CD14-positive monocyte (primary cell): Measurements from ENCODE around the gene SIGLEC7. TPM values are rescaled to one million over a fixed set of nuclear protein-coding genes. Genes with fewer than 3 reads are reported as not detected.
A peak's percentile ranks its signal among the peaks of the same experiment; 100 is the strongest.

Experiments
- DNase-seq, 3 donors: peaks; one replicate each; pipeline ENCODE4 v3.0.0-alpha.2; 2011 to 2022
- H2AFZ ChIP-seq: 2 replicates; pipeline ENCODE4 v1.6.0; 2012; ENCODE audit warnings: mild to moderate bottlenecking, low read depth, low read length, inconsistent platforms; ENCODE audit not compliant: insufficient read depth, poor library complexity, severe bottlenecking
- H3K27ac ChIP-seq, 2 donors: 1 replicate in 1 of 2; 2 replicates in 1 of 2; pipeline ENCODE4 v1.5.1; 2012 to 2013; ENCODE audit warnings: low read length in 2 of 2, control low read depth in 1 of 2, inconsistent platforms in 1 of 2, low read depth in 1 of 2, mild to moderate bottlenecking in 1 of 2
- H3K27me3 ChIP-seq, 2 donors: one replicate each; pipeline versions ENCODE4 v1.6.0 to v1.6.1; 2011 to 2013; ENCODE audit warnings: low read length in 2 of 2; ENCODE audit not compliant: control insufficient read depth in 2 of 2, insufficient read depth in 2 of 2
- H3K36me3 ChIP-seq, 2 donors: replicated peaks in 1 of 2; 1 replicate in 1 of 2; 2 replicates in 1 of 2; pipeline versions ENCODE4 v1.5.1 to v1.6.1; 2012 to 2013; ENCODE audit warnings: low read length in 2 of 2, control low read depth in 1 of 2, inconsistent platforms in 1 of 2, mild to moderate bottlenecking in 1 of 2; ENCODE audit not compliant: insufficient read depth in 2 of 2, control insufficient read depth in 1 of 2
- H3K4me1 ChIP-seq, 2 donors: 1 replicate in 1 of 2; 2 replicates in 1 of 2; pipeline versions ENCODE4 v1.5.1 to v1.6.1; 2012 to 2013; ENCODE audit warnings: low read length in 2 of 2, control low read depth in 1 of 2, inconsistent platforms in 1 of 2, mild to moderate bottlenecking in 1 of 2, moderate library complexity in 1 of 2; ENCODE audit not compliant: insufficient read depth in 2 of 2, control insufficient read depth in 1 of 2
- H3K4me2 ChIP-seq: replicated peaks from 2 replicates; pipeline ENCODE3; 2012; ENCODE audit warnings: low read length, moderate library complexity, mild to moderate bottlenecking; ENCODE audit not compliant: poor library complexity, severe bottlenecking; ENCODE audit errors: extremely low read depth
- H3K4me3 ChIP-seq, 3 experiments: fragments of 200-600 bp in 1 of 3; sonication (generic) in 1 of 3; replicated peaks in 1 of 3; 1 replicate in 2 of 3; 2 replicates in 1 of 3; pipeline ENCODE4 v1.5.1; 2011 to 2013; ENCODE audit warnings: low read length in 3 of 3, mild to moderate bottlenecking in 3 of 3, control low read depth in 2 of 3, low read depth in 2 of 3, inconsistent platforms in 1 of 3, moderate library complexity in 1 of 3
- H3K79me2 ChIP-seq: 2 replicates; pipeline ENCODE4 v1.6.0; 2012; ENCODE audit warnings: mild to moderate bottlenecking, control low read depth, inconsistent platforms, low read length, moderate library complexity; ENCODE audit not compliant: insufficient read depth
- H3K9ac ChIP-seq: 2 replicates; pipeline ENCODE4 v1.6.0; 2017; ENCODE audit warnings: low read length, mild to moderate bottlenecking; ENCODE audit not compliant: insufficient read depth, poor library complexity, severe bottlenecking
- H3K9me3 ChIP-seq, 2 donors: replicated peaks in 1 of 2; 1 replicate in 1 of 2; 2 replicates in 1 of 2; pipeline versions ENCODE4 v1.5.1 to v1.6.1; 2012 to 2013; ENCODE audit warnings: low read length in 2 of 2, control low read depth in 1 of 2; ENCODE audit not compliant: control insufficient read depth in 1 of 2, insufficient read depth in 1 of 2
- H4K20me1 ChIP-seq: 2 replicates; pipeline ENCODE4 v1.6.0; 2012; ENCODE audit warnings: mild to moderate bottlenecking, low read length, control low read depth, moderate library complexity; ENCODE audit not compliant: insufficient read depth
- H3K27ac Mint-ChIP-seq, 7 donors: one replicate each; pipeline ENCODE4 v1.8.0; 2020; ENCODE audit warnings: mild to moderate bottlenecking in 7 of 7, mixed read lengths in 7 of 7, moderate library complexity in 6 of 7, inconsistent platforms in 2 of 7
- H3K27me3 Mint-ChIP-seq, 3 donors: one replicate each; pipeline ENCODE4 v1.8.0; 2021 to 2022; ENCODE audit warnings: low read depth in 3 of 3, mild to moderate bottlenecking in 3 of 3, mixed read lengths in 3 of 3, moderate library complexity in 3 of 3, inconsistent platforms in 1 of 3
- H3K36me3 Mint-ChIP-seq, 2 donors: one replicate each; pipeline ENCODE4 v1.8.0; 2020; ENCODE audit warnings: mixed read lengths in 2 of 2, inconsistent platforms in 1 of 2, mild to moderate bottlenecking in 1 of 2
- H3K4me1 Mint-ChIP-seq: one replicate; pipeline ENCODE4 v1.8.0; 2020; ENCODE audit warnings: mild to moderate bottlenecking, mixed read lengths
- H3K4me3 Mint-ChIP-seq, 2 donors: one replicate each; pipeline ENCODE4 v1.8.0; 2020; ENCODE audit warnings: mild to moderate bottlenecking in 2 of 2, mixed read lengths in 2 of 2, moderate library complexity in 1 of 2
- H3K9me3 Mint-ChIP-seq, 7 donors: one replicate each; pipeline ENCODE4 v1.8.0; 2020 to 2022; ENCODE audit warnings: mixed read lengths in 7 of 7, mild to moderate bottlenecking in 6 of 7, moderate library complexity in 6 of 7, inconsistent platforms in 2 of 7
- WGBS: methylation state at CpG from one replicate; pipeline ENCODE4 v1.1.5; 2013; ENCODE audit warnings: missing lambda C conversion rate; ENCODE audit not compliant: insufficient coverage; 5-methylcytosine and 5-hydroxymethylcytosine counted together
- intact Hi-C, 2 donors: fragments of 100-400 bp; cut with micrococcal nuclease; formaldehyde crosslinking; loops; one replicate each; pipeline versions ENCODE4 v1.15.0 to v1.15.1; 2023
- polyA plus RNA-seq, 3 donors: library from polyadenylated mRNA; depleted of rRNA in 1 of 3; unstranded in 2 of 3; stranded (reverse) in 1 of 3; fragments of 300-500 nt in 2 of 3; fragments of >200 nt in 1 of 3; fragmentation: Illumina TruSeq in 2 of 3; gene quantifications; 1 replicate in 2 of 3; 2 replicates in 1 of 3; pipeline ENCODE4 v1.2.3, GENCODE V29; 2012 to 2021
- TF ChIP-seq, protein P1 (sequence below): fragments of 200-600 bp; IDR thresholded peaks from one replicate; pipeline ENCODE4 v1.8.0; 2022; ENCODE audit warnings: antibody characterized with exemption, mild to moderate bottlenecking

The SIGLEC7 gene
- polyA plus RNA-seq, 3 donors = 71.8 to 93.3 (median 82.0) TPM

DNA sequence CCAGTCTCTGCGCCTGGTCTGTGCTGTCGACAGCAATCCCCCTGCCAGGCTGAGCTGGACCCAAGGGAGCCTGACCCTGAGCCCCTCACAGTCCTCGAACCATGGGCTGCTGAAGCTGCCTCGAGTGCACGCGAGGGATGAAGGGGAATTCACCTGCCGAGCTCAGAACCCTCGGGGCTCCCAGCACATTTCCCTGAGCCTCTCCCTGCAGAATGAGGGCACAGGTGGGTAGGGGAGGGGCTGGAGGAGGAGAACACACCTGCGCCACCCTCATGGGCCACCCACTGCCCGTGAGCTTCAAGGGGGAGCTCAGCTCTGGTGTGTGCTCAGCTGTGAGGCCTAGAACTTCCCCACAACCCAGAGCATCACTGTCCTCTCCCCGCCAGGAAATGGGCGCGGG is 44.2 kb downstream of the SIGLEC7 start:
- Histone ChIP-seq H4K20me1 (no peaks in the 10 kb centered on the region), H3K36me3 (no peaks in the 10 kb centered on the region), H3K27ac (no peak overlapping the region), H3K4me2 (no peak overlapping the region), H3K9me3 (peaks cover 0 to 5% of the 10 kb centered on the region in 2 donors), H3K27me3 (peaks cover 0 to 8% of the 10 kb centered on the region in 2 donors), H3K79me2 (no peaks in the 10 kb centered on the region), H3K4me3 (no peak overlapping the region), H3K4me1 (peaks cover 38 to 41% of the 10 kb centered on the region in 2 donors), H2AFZ (no peak overlapping the region), H3K9ac (no peak overlapping the region)
- TF ChIP-seq, protein P1, sequence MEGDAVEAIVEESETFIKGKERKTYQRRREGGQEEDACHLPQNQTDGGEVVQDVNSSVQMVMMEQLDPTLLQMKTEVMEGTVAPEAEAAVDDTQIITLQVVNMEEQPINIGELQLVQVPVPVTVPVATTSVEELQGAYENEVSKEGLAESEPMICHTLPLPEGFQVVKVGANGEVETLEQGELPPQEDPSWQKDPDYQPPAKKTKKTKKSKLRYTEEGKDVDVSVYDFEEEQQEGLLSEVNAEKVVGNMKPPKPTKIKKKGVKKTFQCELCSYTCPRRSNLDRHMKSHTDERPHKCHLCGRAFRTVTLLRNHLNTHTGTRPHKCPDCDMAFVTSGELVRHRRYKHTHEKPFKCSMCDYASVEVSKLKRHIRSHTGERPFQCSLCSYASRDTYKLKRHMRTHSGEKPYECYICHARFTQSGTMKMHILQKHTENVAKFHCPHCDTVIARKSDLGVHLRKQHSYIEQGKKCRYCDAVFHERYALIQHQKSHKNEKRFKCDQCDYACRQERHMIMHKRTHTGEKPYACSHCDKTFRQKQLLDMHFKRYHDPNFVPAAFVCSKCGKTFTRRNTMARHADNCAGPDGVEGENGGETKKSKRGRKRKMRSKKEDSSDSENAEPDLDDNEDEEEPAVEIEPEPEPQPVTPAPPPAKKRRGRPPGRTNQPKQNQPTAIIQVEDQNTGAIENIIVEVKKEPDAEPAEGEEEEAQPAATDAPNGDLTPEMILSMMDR = no peak
- peak overlapping the region in 1 of 2 donors; percentile 59 for H3K4me3 Mint-ChIP-seq
- DNase-seq = no peak
- peaks cover 37% of the 10 kb centered on the region for H3K4me1 Mint-ChIP-seq
- peaks cover 0 to 5% of the 10 kb centered on the region in 2 donors for H3K36me3 Mint-ChIP-seq
- peak overlapping the region in 1 of 7 donors; percentile 71 for H3K27ac Mint-ChIP-seq
- 85% methylated on average over 8 of the region's 13 CpGs for WGBS
- H3K9me3 Mint-ChIP-seq = peaks cover 0 to 4% (median 0%) of the 10 kb centered on the region in 7 donors
- intact Hi-C loops = no loop called here
- peaks cover 7 to 15% (median 14%) of the 10 kb centered on the region in 3 donors for H3K27me3 Mint-ChIP-seq

- Histone ChIP-seq H3K9ac (no peak overlapping the region), H3K4me1 (peaks cover 30 to 34% of the 10 kb centered on the region in 2 donors), H3K9me3 (no peaks in the 10 kb centered on the region), H2AFZ (no peak overlapping the region), H3K36me3 (no peaks in the 10 kb centered on the region), H3K27me3 (peaks cover 0 to 5% of the 10 kb centered on the region in 2 donors), H3K79me2 (no peaks in the 10 kb centered on the region), H3K4me3 (no peak overlapping the region), H3K27ac (no peak overlapping the region), H4K20me1 (no peaks in the 10 kb centered on the region), H3K4me2 (no peak overlapping the region)
- TF ChIP-seq, protein P1 = no peak
- Mint-ChIP-seq H3K27me3 (peaks cover 7 to 11% (median 10%) of the 10 kb centered on the region in 3 donors), H3K4me1 (peaks cover 33% of the 10 kb centered on the region), H3K4me3 (no peak overlapping the region), H3K36me3 (peaks cover 0 to 5% of the 10 kb centered on the region in 2 donors), H3K9me3 (peaks cover 0 to 4% (median 0%) of the 10 kb centered on the region in 7 donors), H3K27ac (no peak overlapping the region)
- DNase-seq = no peak
- WGBS = 91% methylated on average over 7 of the region's 11 CpGs
- intact Hi-C loops = no loop called here
Measured at GRCh38 chr19:51187395-51188226, 45.5 kb downstream of the SIGLEC7 start.
